Measurements from ENCODE around the gene FOXB2.
"Not testable (repeated sequence)": the region's sequence is repeated elsewhere in the genome, so short reads cannot be mapped to it uniquely, and the experiment has no call there.

The FOXB2 gene

DNA sequence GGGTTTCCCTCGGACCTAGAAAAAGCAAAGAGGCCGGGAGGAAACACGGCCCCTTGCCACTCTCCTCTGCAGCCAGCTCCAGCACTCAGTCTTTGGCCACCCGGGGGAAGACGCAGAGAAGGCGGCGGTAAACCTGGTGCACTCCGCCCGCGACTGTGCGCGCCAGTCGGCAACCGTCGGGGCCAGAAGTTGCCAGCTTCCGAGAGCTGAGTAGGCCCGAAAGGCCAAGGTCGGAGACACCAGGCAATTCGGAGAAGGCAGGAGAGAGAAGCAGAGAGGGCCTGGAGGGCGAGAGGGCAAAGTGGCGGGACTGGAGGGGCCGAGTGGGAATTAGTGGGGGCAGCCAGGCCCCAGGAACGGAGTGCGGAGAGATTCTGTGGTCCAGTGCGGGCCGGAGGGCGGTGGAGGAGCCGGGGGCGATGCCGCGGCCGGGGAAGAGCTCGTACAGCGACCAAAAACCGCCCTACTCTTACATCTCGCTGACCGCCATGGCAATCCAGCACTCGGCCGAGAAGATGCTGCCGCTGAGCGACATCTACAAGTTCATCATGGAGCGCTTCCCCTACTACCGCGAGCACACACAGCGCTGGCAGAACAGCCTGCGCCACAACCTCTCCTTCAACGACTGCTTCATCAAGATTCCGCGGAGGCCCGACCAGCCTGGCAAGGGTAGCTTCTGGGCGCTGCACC is at the start of gene FOXB2:
Gene FOXB2, plus strand, starts transcription at position 420 of the 690 bp plus-strand sequence. Its CDS starts 0 bp downstream, at position 420.
- no peak for DNase-seq (ENCODE audit: low spot score)

GRCh38 chr9:76969716-76970115 is 49.7 kb upstream of the FOXB2 start:
- DNase-seq (ENCODE audit: low spot score) = no peak

DNA sequence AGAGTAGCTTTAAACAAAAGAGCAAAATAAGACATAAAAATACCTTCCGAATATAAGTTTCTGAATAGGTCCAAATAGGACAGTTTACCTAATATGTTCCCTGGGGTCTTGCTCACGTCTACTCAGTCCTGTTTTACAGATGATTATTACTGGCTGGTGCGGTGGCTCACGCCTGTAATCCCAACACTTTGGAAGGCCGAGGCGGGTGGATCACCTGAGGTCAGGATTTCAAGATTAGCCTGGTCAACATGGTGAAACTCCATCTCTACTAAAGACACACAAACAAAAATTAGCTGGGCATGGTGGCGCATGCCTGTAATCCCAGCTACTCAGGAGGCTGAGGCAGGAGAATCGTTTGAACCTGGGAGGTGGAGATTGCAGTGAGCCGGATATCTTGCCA is 40.6 kb upstream of the FOXB2 start:
- not testable (repeated sequence) for DNase-seq (ENCODE audit: low spot score)

DNA sequence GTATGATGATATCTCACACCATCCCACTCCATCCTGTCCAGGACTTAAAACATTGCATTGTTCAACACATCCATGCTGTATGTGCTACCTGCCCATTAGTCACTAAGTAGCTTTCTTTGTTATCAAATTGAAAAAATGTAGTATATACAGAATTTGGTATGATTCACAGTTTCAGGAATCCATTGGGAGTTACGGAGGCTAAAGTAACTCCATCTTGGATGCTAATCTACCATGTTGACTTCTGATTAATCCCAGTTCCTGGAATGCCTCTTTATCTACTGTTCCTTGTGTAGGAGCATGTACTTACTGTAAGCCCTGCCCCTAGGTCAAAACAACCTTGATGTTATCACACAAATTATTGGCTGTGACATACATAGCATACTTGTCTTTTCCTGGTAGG is 38.9 kb upstream of the FOXB2 start:
- no peak for DNase-seq (ENCODE audit: low spot score)

GRCh38 chr9:76984486-76984885 is 35.0 kb upstream of the FOXB2 start:
- no peak for DNase-seq (ENCODE audit: low spot score)

DNA sequence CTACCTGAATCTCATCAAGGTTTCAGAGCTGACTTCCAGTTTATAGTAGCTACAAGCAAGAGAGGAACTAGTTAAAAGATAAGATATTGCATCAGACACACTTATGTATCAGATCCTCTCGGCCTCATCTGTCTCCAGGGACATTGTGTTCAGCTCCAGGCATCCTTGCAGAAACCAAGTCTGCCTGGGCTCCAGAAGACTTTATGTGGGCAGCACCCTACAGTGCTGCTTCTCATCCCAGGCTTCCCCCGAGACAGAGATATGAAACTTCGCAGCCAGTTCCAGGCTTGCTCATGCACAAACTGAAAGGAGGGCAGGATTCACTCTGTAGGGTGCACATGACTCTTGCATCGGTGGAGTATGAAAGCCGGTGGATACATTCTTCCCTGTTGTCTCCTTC is 33.9 kb upstream of the FOXB2 start:
- DNase-seq (ENCODE audit: low spot score) = no peak

- peak; percentile 82 for DNase-seq (ENCODE audit: low spot score)
These were observed 31.8 kb upstream of the FOXB2 start for GRCh38 chr9:76987594-76988200.

GRCh38 chr9:76988941-76989340 is 30.5 kb upstream of the FOXB2 start:
- DNase-seq (ENCODE audit: low spot score) = no peak

- peak; percentile 63 for DNase-seq (ENCODE audit: low spot score)
These were observed 30.0 kb upstream of the FOXB2 start for GRCh38 chr9:76989501-76989900.

DNA sequence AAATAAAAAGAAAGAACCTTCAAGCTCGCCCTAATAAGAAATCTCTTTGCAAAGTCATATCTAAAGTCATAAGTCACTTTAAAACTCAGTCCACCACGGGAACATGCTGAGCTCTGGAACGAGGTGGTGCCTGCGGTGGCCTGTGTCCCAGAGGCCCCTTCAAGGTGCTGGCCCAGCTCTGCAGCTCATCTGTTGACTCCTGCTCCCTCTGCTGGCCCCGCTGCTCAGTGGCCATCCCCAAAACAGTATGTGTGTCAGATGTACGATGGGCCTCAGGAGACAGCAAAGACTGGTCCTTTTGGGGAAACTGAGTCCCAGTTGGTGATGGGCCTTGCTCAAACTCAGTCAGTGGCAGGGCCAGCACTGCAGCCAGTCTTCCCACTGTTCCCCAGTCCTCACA is 22.8 kb upstream of the FOXB2 start:
- peak; percentile 43 for DNase-seq (ENCODE audit: low spot score)

DNA sequence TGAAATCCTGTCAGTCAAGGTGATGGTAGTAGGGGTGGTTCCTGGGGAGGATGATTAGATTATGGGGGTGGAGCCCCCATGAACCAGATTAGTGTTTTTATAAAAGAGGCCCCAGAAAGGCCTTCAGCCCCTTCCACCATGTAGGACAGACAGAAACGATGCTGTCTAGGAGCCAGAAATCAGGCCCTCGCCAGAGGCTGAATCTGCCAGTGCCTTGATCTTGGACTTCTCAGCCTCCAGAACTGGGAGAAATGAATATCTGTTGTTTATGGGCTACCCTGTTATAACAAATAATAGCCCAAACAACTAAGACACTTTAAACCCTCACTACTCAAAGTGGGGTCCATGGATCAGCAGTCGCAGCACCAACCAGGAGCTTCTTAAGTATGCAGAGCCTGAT is 20.2 kb upstream of the FOXB2 start:
- DNase-seq (ENCODE audit: low spot score) = no peak

DNA sequence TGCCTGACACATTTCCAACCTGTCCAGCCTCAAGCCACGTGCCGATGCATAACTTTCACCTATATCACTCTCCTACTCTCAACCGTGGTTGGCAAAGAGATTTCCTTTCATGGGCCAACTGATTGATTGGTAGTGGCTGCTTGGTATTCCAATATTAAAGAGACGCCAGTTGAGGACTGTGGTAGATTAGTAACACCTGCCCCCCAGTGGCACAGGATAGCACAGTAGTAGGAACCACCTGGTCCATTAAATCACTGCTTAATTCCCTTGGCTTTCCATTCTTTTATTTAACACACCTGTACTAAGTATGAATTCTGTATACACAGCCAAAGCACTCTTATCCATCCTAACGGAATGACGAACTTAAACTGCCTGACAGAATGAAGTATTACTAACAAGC is 19.1 kb upstream of the FOXB2 start:
- no peak for DNase-seq (ENCODE audit: low spot score)

GRCh38 chr9:77003366-77003765 is 16.1 kb upstream of the FOXB2 start:
- DNase-seq (ENCODE audit: low spot score) = no peak

- no peak for DNase-seq (ENCODE audit: low spot score)
These were observed 14.2 kb upstream of the FOXB2 start for GRCh38 chr9:77005216-77005615.

DNA sequence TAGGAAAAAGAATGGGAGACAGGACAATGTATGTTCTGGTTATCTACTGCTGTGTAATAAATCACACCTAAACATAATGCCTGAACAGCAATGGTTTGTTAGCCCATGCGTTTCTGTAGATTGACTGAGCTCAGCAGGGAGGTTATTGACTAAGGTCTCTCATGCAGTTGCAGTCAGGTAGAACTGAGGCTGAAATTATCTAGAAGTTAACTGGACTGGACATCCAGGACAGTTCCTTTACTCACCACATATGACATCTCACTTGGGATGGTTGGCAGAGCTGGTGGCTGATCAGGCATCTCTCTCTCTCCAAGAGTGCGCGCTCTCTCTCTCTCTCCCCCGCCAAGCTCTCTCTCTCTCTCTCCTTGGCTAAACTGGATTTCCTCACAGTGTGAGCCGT is 8.9 kb upstream of the FOXB2 start:
- no peak for DNase-seq (ENCODE audit: low spot score)

GRCh38 chr9:77011973-77012821 is 7.3 kb upstream of the FOXB2 start:
- DNase-seq (ENCODE audit: low spot score) = peak; percentile 45

DNA sequence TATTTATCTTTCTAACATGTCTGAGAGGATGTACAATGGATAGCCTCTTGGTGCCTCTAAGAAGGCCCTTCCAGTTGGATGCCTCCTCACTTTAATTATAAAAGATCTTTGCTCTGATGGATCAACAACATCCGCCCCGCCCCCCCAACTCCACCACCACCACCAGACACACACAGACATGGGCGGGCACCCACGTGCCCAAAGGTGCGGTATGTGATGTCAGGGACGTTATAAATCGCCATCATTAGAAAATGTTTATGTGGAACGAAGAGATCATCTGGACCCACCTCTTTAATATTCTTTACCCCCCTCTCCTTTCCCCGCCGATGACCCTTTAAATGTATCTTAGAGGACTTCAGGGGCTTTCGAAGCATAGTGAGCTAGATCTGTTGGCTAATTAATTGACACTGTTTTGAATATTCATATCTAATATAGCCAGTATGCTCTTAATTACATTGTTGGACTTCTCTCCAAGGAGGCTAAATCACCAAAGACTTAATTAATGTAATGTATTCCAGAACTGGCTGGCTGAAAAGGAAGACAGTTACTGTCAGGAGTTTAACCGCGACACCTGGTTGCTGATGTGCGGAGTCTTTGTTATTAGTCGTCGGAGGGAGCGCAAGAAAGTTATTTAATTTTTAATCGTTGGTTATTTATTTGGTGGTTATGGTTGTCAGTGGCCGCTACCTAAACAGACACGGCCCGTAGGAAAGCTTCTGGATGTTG is 6.1 kb upstream of the FOXB2 start:
- no peak for DNase-seq (ENCODE audit: low spot score)

GRCh38 chr9:77013932-77014596 is 5.4 kb upstream of the FOXB2 start:
- no peak for DNase-seq (ENCODE audit: low spot score)

- no peak for DNase-seq (ENCODE audit: low spot score)
These were observed 4.7 kb upstream of the FOXB2 start for GRCh38 chr9:77014597-77015263.

DNA sequence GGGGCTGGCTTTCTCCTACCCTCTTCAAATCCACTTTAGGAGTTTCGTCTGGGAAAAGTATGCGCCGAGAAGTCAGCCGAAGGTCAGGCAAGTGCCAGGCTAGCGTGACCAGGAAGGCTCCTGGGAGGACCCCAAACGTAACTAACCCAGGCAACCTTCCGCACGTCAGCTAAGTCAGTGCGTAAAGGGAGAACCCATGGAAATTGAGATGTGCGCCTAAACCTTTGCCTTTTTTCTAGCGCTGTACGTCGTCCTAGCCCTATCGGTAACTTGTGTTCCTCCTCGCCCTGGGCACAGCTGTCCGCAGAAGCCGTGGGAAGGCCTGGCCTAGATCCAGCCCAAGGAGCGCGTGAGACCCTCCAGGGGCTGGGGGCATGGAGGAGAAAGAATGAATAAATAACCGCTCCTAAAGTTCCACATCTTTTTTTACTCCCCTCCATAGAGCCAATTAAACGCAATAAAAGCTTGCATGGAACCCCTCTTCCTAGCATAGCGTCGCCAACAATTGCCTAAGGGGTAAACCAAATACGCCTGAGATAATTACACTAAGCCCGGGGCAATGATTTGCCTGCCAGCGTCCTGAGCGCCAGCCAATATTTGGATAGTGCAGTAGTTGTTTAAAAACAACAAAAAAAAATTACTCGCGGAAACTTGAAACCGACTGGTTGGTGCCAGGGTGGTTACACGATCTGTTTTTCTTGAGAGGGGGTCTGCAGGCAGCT is 4.0 kb upstream of the FOXB2 start:
- no peak for DNase-seq (ENCODE audit: low spot score)

GRCh38 chr9:77016121-77016525 is 3.3 kb upstream of the FOXB2 start:
- no peak for DNase-seq (ENCODE audit: low spot score)
